Activated T-cell treated with anti-CD3 and anti-CD28 coated beads, Interleukin-2, amount 50 U/mL, for 24 hours (primary cell): ENCODE results near the gene FBXW10.
A peak's percentile ranks its signal among the peaks of the same experiment; 100 is the strongest.
"Not testable (repeated sequence)": the region's sequence is repeated elsewhere in the genome, so short reads cannot be mapped to it uniquely, and the experiment has no call there.

Experiments
- DNase-seq: peaks from one replicate; pipeline ENCODE4 v3.0.0-alpha.2; 2020
- H3K27ac Mint-ChIP-seq: 2 replicates; pipeline ENCODE4 v1.8.0; 2020; ENCODE audit warnings: mild to moderate bottlenecking, mixed read lengths
- H3K27me3 Mint-ChIP-seq: 2 replicates; pipeline ENCODE4 v1.8.0; 2020; ENCODE audit warnings: mixed read lengths
- H3K36me3 Mint-ChIP-seq: 2 replicates; pipeline ENCODE4 v1.8.0; 2020; ENCODE audit warnings: low read depth, mixed read lengths
- H3K4me1 Mint-ChIP-seq: 2 replicates; pipeline ENCODE4 v1.8.0; 2020; ENCODE audit warnings: low read depth, mixed read lengths
- H3K4me3 Mint-ChIP-seq: 2 replicates; pipeline ENCODE4 v1.8.0; 2020; ENCODE audit warnings: mild to moderate bottlenecking, moderate library complexity, mixed read lengths
- H3K9me3 Mint-ChIP-seq: 2 replicates; pipeline ENCODE4 v1.8.0; 2020; ENCODE audit warnings: mixed read lengths

The FBXW10 gene

GRCh38 chr17:18743699-18744421 lies at the start of gene FBXW10:
Gene FBXW10 (plus strand): TSS chr17:18744054. CDS start chr17:18744245, 191 bp downstream.
- H3K27me3 Mint-ChIP-seq, H3K4me3 Mint-ChIP-seq, H3K27ac Mint-ChIP-seq, DNase-seq, H3K4me1 Mint-ChIP-seq, H3K9me3 Mint-ChIP-seq, H3K36me3 Mint-ChIP-seq: not testable (repeated sequence)

GRCh38 chr17:18695143-18695542 lies 48.7 kb upstream of the FBXW10 start:
- not testable (repeated sequence) for H3K36me3 Mint-ChIP-seq, H3K27me3 Mint-ChIP-seq, H3K9me3 Mint-ChIP-seq, H3K27ac Mint-ChIP-seq, H3K4me3 Mint-ChIP-seq, DNase-seq
- peaks cover 11% of the 10 kb centered on the region for H3K4me1 Mint-ChIP-seq

DNA sequence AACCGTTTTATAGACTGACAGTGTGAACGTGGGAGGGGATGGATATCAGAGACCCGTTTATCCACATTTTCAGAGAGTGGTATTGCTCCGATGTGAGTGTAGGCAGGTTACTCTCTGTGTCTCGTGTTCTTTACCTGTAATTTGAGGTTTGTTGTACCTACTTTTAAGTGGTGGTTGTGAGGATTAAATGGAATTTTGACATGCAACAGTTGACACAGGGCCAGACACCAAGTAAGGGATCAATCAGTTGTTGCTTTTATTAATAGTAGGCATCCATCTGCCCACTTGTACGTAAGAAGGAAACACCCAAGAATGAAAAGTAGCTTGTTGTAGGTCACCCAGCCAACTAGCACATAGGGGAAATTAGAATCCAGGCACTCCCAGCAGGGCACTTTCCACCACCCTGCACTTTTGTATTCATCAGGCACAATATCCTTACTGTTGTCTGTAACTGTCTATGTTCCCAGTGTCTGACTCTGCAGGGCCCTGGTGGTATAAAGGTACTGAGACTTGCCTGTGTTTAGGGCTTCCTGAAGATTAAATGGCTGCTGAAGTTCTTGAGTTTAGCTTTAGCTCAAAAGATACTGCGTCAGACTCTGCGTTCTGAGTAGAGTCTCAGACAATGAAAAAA lies 45.3 kb upstream of the FBXW10 start:
- H3K4me3 Mint-ChIP-seq = peak overlapping the region; percentile 87
- H3K36me3 Mint-ChIP-seq, H3K27me3 Mint-ChIP-seq, DNase-seq, H3K9me3 Mint-ChIP-seq: not testable (repeated sequence)
- H3K4me1 Mint-ChIP-seq = peaks cover 11% of the 10 kb centered on the region
- H3K27ac Mint-ChIP-seq = peak overlapping the region; percentile 90

- not testable (repeated sequence) for H3K27me3 Mint-ChIP-seq, H3K36me3 Mint-ChIP-seq, DNase-seq, H3K4me3 Mint-ChIP-seq, H3K27ac Mint-ChIP-seq, H3K9me3 Mint-ChIP-seq, H3K4me1 Mint-ChIP-seq
These were observed 37.9 kb upstream of the FBXW10 start for GRCh38 chr17:18705955-18706354.

- not testable (repeated sequence) for H3K9me3 Mint-ChIP-seq, H3K27ac Mint-ChIP-seq, DNase-seq, H3K4me3 Mint-ChIP-seq, H3K36me3 Mint-ChIP-seq, H3K27me3 Mint-ChIP-seq, H3K4me1 Mint-ChIP-seq
These were observed 35.6 kb upstream of the FBXW10 start for GRCh38 chr17:18708215-18708614.

GRCh38 chr17:18712354-18712999 lies 31.4 kb upstream of the FBXW10 start:
- DNase-seq = peak; percentile 64
- H3K27ac Mint-ChIP-seq, H3K9me3 Mint-ChIP-seq, H3K4me3 Mint-ChIP-seq, H3K36me3 Mint-ChIP-seq, H3K27me3 Mint-ChIP-seq, H3K4me1 Mint-ChIP-seq: not testable (repeated sequence)

DNA sequence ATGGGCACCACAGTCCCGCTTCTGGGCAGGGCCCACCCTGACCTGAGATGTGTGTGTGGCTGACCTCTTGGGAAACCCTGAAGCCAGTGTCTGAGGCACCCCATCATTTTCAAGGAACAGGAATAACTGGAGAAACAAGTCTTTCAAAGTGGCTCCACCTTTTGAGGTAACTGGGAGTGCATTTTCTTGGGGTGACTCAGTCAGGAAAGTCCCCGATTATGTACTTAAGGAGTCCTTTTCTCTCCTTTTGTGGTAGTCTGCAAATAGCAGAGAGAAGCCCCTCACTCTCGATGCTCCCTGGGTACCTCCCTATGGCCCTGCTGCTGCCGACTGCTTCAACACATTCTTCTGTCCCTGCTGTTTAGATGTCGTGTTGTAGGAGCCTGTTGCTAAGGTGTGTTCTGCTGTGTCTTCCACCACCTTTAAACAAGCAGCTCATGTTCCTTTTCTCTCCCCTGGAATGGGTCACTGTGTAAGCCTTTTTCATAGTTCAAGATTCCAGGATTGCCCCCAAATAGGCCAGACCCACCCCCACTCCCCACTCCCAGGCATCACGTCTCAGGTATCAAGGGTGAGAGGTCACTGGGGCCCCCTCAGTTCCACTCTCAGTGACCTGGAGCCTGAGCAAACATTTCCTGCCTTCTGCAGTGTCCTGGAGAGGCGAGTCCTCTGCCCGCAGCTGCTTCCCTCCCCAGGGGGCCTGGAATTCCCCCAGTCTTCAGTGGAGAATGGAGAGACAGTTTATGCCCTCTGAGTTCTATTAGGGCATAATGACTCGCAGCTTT lies 25.0 kb upstream of the FBXW10 start:
- not testable (repeated sequence) for H3K9me3 Mint-ChIP-seq, H3K27me3 Mint-ChIP-seq, H3K27ac Mint-ChIP-seq, H3K4me1 Mint-ChIP-seq, H3K4me3 Mint-ChIP-seq, DNase-seq, H3K36me3 Mint-ChIP-seq

- H3K36me3 Mint-ChIP-seq, H3K27ac Mint-ChIP-seq, H3K27me3 Mint-ChIP-seq, H3K9me3 Mint-ChIP-seq, DNase-seq, H3K4me3 Mint-ChIP-seq, H3K4me1 Mint-ChIP-seq: not testable (repeated sequence)
These were observed 24.3 kb upstream of the FBXW10 start for GRCh38 chr17:18719428-18720110.

DNA sequence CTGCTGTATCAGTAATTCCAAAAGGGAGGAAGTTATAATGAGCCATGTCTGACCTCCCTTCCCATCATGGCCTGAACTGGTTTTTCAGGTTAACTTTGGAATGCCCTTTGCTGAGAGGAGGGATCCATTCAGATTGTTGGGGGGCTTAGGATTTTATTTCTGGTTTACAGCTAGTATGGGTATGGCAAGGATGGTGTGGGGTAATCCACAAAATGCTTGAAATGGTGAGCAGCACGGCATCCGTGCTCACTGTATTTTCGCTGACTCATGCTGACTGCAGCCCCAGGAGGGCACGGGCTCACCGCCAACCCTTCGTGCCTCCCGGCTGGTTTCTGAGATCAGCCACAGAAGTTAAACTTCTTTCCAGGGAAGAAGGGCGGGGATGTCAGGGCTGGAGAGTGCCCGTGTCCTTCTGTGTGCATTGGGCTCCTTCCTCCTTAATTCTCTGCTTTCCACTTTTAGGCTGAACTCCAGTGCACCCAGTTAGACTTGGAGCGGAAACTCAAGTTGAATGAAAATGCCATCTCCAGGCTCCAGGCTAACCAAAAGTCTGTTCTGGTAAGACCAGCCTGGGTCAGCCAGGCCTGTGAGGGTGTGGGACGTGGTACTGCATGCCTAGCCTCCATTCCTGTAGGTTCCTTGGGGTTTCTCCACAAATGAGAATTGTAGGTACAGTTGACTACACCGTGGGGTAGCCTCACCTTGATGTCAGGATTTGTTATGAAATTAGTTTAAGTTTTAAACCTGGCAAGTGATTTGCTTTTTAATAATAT lies 21.9 kb upstream of the FBXW10 start:
- H3K36me3 Mint-ChIP-seq, H3K27me3 Mint-ChIP-seq, H3K9me3 Mint-ChIP-seq, H3K4me1 Mint-ChIP-seq, H3K27ac Mint-ChIP-seq, H3K4me3 Mint-ChIP-seq, DNase-seq: not testable (repeated sequence)

DNA sequence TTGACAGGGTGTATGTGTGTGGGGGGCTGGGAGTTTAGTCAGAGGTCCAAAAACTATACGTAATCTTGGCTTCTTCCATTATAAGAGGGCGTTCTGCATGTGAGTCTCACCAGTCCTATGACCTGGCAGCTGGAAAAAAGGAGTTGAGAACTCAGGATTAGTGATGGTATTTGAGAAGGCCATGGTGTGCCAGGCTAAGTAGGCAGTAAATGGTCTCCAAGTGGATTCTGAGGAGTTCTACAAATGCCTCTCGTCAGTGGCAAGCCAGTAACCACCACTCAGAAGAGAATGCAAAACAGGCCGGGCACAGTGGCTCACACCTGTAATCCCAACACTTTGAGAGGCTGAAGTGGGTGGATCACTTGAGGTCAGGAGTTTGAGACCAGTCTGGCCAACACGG lies 21.2 kb upstream of the FBXW10 start:
- H3K4me1 Mint-ChIP-seq, H3K36me3 Mint-ChIP-seq: not testable (repeated sequence)

DNA sequence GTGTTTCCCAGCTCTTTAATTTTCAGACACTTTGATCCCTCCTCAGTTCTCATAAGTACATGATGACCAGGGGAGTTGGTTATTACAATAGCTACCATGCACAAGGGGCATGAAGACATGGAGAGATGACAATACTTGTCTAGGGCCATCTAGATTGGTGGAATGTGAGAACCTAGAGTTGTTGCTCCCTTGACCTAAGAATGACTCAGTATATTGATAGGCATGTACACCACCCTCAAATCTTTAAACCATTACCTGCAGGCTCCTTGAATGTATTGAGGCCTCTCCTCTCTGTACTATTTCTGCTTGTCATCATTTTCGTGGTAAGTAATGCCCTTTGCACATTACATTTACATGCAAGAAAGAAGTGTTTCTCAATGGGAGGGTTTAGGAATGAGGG lies 20.3 kb upstream of the FBXW10 start:
- not testable (repeated sequence) for H3K9me3 Mint-ChIP-seq, DNase-seq, H3K4me1 Mint-ChIP-seq, H3K36me3 Mint-ChIP-seq, H3K4me3 Mint-ChIP-seq, H3K27ac Mint-ChIP-seq, H3K27me3 Mint-ChIP-seq

More for the DNA sequence above, 21.2 kb upstream of the FBXW10 start:
- not testable (repeated sequence) for H3K27ac Mint-ChIP-seq, H3K27me3 Mint-ChIP-seq, DNase-seq, H3K9me3 Mint-ChIP-seq, H3K4me3 Mint-ChIP-seq

DNA sequence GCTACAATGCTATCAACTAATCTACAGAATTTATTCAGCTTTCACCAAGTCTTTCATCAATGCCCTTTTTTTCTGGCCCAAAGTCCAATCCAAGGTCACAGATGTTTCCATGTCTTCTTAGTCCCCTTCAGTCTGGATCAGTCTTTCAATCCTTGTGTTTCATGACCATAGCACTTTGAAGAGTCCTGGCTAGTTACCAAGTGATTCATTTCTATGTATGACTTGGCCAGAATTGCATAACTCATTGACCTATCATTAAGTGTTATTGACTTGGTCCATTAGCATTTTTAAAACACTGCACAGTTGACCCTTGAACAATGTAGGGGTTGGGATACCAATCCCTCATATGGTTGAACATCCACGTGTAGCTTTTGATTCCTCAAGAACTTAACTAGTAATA lies 11.4 kb upstream of the FBXW10 start:
- H3K27ac Mint-ChIP-seq, H3K4me3 Mint-ChIP-seq, H3K4me1 Mint-ChIP-seq, H3K36me3 Mint-ChIP-seq, DNase-seq, H3K27me3 Mint-ChIP-seq, H3K9me3 Mint-ChIP-seq: not testable (repeated sequence)

- not testable (repeated sequence) for DNase-seq, H3K4me1 Mint-ChIP-seq, H3K27ac Mint-ChIP-seq, H3K9me3 Mint-ChIP-seq, H3K27me3 Mint-ChIP-seq, H3K4me3 Mint-ChIP-seq, H3K36me3 Mint-ChIP-seq
These were observed 10.5 kb upstream of the FBXW10 start for GRCh38 chr17:18733350-18733749.
